NB4 (cell line): ENCODE data around the gene SCNN1A.

Experiments
- DNase-seq: peaks from one replicate; pipeline ENCODE4 v3.0.0; 2010; ENCODE audit warnings: low read depth
- H3K4me3 ChIP-seq: one replicate; pipeline ENCODE4 v1.5.1; 2011; ENCODE audit warnings: mild to moderate bottlenecking, low read depth, low read length, moderate library complexity
- CTCF ChIP-seq: IDR thresholded peaks from one replicate; pipeline ENCODE4 v1.5.1; 2012; ENCODE audit warnings: low read depth, low read length
- MAX ChIP-seq: IDR thresholded peaks from 2 replicates; pipeline ENCODE4 v1.6.1; 2011; ENCODE audit warnings: low read depth, low read length
- MYC ChIP-seq: IDR thresholded peaks from 2 replicates; pipeline ENCODE4 v1.6.1; 2011; ENCODE audit warnings: low read depth, low read length
- POLR2A ChIP-seq: IDR thresholded peaks from 2 replicates; pipeline ENCODE4 v1.6.1; 2011; ENCODE audit warnings: mild to moderate bottlenecking; ENCODE audit not compliant: insufficient read length; ENCODE audit errors: extremely low read depth

The SCNN1A gene

DNA sequence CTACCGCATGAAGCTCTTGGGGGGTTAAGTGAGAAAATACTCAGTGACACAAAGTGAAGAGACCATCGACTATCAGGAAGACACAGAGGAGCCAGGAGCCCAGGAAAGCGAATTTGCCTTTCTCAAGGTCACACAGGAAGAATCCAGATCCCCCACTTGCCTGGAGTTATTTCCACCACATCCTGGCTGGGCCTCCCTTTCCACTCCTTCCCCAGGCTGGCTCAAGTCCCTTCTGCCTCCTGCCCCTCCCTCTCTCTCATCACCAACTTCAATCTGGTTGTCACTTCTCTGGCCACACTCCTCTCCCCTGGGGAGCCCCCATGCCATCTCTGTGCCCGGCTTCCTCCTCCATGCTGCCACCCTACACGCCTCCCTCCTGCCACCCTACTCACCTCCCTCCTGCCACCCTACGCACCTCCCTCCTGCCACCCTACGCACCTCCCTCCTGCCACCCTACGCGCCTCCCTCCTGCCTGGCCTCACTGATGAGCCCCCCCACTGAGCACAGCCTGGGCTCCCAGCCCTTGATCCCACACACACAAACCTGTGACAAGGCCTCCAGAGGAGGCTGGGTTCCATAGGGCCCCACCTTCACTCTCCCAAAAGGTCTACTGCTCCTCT, 6.3 kb downstream of the SCNN1A start:
- no peak for TF ChIP-seq CTCF
- no peak for TF ChIP-seq MYC
- TF ChIP-seq MAX = no peak
- TF ChIP-seq POLR2A = no peak
- DNase-seq = no peak
- no peak overlapping the region for H3K4me3 ChIP-seq

- H3K4me3 ChIP-seq = no peak overlapping the region
- TF ChIP-seq MYC = no peak
- no peak for TF ChIP-seq POLR2A
- TF ChIP-seq CTCF = no peak
- no peak for TF ChIP-seq MAX
- DNase-seq = peak; percentile 68
These were observed 7.1 kb downstream of the SCNN1A start for GRCh38 chr12:6367969-6368892.

DNA sequence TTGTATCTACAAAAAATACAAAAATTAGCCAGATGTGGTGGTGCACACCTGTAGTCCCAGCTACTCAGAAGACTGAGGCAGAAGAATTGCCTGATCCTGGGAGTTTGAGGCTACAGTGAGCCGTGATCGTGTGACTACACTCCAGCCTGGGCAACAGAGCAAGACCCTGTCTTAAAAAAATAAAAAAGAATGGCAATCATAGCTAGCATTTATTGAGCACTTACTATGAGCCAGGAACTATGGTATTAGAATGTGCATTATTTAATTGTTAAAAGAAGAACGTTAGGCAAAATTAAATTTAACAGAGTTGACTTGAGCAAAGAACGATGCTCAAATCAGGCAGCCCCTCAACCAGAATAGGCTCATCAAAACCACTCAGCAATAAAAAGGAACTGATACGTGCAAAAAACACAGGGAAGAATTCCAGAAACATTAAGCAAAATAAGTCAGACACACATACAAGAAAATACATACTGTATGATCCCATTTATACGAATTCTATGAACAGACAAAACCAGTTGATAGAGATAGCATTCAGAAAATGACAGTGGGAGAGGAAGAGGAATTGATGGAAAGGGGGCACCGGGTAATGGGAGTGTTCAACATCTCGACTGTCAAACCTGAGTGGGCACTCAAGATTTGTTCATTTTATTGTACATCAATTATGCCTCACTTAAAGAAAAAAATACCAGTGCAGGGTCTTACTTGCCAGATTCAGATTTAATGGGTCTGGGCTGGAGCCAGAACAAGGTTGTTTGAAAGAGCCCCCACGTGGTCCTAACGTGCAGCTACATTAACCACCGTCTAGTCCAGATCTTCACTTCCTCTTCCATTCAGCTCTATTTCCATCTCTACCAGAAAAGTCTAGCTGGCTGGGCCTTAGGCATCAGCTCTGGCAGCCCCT, 8.0 kb downstream of the SCNN1A start:
- TF ChIP-seq MAX = peak; percentile 97
- no peak for TF ChIP-seq POLR2A
- peak; percentile 62 for TF ChIP-seq CTCF
- TF ChIP-seq MYC = peak; percentile 84
- no peak overlapping the region for H3K4me3 ChIP-seq
- peak; percentile 87 for DNase-seq

DNA sequence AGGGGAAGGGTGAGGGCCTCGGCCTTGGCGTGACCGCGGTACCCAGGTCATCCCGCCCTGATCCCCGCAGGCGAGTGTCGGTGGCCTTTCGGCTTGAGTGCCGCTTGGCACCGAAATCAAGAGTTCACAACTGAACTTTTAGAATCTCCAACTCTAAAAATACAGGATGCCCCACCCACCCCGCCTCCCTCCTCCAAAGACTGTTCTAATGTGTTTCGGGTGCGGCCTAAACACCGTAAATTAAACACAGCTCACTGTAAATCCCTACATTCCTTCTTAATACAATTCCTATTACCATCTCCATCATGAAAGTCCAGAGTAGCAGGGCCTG, 11.4 kb downstream of the SCNN1A start:
- no peak overlapping the region for H3K4me3 ChIP-seq
- no peak for DNase-seq
- TF ChIP-seq CTCF (no peak), POLR2A (no peak), MYC (no peak), MAX (no peak)

DNA sequence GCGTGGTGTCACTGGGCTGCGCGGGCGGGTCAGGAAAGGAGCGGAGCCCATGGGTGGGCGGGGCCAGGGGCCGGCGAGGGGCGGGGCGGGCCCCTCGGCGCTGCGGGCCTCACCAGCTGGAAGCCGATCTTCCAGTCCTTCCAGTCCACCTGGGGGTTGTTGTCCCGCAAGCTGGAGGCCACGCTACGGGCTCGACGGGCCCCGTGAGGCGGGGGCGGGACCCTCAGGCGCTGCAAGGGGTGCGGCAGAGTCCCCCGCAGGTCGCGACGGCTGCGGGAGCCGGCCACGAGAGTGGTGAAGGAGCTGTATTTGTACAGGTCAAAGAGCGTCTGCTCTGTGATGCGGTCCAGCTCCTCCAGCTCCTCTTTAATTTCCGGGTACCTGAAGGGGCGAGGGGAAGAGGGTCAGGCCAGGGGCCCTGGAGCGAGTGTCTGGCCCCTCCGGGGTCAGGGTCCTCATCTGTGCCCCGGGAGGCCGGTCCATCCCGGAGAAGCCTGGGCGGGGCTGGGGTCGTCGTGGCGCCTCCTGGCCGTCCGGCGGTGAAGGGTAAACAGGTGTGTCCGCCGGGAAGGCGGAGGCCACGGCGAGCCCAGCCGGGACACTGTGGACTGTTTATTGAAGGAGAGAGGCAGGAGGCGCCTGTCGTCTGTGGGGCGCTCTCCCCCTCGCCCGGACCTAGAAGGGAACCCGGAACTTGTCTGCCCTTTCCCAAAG, 11.9 kb downstream of the SCNN1A start:
- no peak overlapping the region for H3K4me3 ChIP-seq
- DNase-seq = no peak
- TF ChIP-seq MAX (no peak), POLR2A (no peak), MYC (no peak), CTCF (no peak)
